OCI-LY7 (cell line): ENCODE data around the gene ARHGAP4. TPM values are rescaled to one million over a fixed set of nuclear protein-coding genes. Genes with fewer than 3 reads are reported as not detected.

Experiments used
- BruUV-seq: library from RNA; stranded (reverse); fragments of 400-500 nt; replicated peaks from 2 replicates; lab custom pipeline; 2021; lab: Mats Ljungman, UMichigan
- CTCF ChIA-PET: fragments of 300-600 bp; sonication (Branson Sonifier 250); formaldehyde crosslinking; loops from one replicate; lab custom pipeline; 2022; ENCODE audit warnings: antibody characterized with exemption; ENCODE audit not compliant: unreplicated experiment; lab: Charles Lee
- POLR2A ChIA-PET: fragments of 300-600 bp; sonication (Branson Sonifier 250); formaldehyde crosslinking; loops from one replicate; lab custom pipeline; 2022; ENCODE audit warnings: antibody characterized with exemption; lab: Charles Lee
- DNase-seq: peaks from one replicate; pipeline ENCODE4 v3.0.0-alpha.2; 2015; ENCODE audit warnings: low spot score
- H2AFZ ChIP-seq: fragments of 200-600 bp; sonication (generic), shearing (Covaris generic); 2 replicates; pipeline ENCODE4 v1.6.1; 2014; ENCODE audit warnings: mild to moderate bottlenecking, antibody characterized with exemption, low read length, moderate library complexity
- H3K27ac ChIP-seq: fragments of 200-600 bp; sonication (generic); 2 replicates; pipeline ENCODE4 v1.5.1; 2014; ENCODE audit warnings: mixed run types, low read depth, mild to moderate bottlenecking, moderate library complexity, low read length, inconsistent platforms; ENCODE audit not compliant: poor library complexity, severe bottlenecking
- H3K36me3 ChIP-seq: fragments of 200-600 bp; sonication (generic); 2 replicates; pipeline ENCODE4 v1.6.1; 2014; ENCODE audit warnings: mild to moderate bottlenecking, antibody characterized with exemption, low read length, moderate library complexity, mixed read lengths; ENCODE audit not compliant: insufficient read depth
- H3K4me1 ChIP-seq: fragments of 200-600 bp; sonication (generic); 2 replicates; pipeline ENCODE4 v1.5.1; 2014; ENCODE audit warnings: mild to moderate bottlenecking, low read length; ENCODE audit not compliant: insufficient read depth, poor library complexity, severe bottlenecking
- H3K4me2 ChIP-seq: fragments of 200-600 bp; sonication (generic); 2 replicates; pipeline ENCODE4 v1.6.1; 2014; ENCODE audit warnings: mild to moderate bottlenecking, low read length
- H3K4me3 ChIP-seq: fragments of 200-600 bp; sonication (generic); 2 replicates; pipeline ENCODE4 v1.5.1; 2014; ENCODE audit warnings: mild to moderate bottlenecking, low read depth, low read length; ENCODE audit not compliant: poor library complexity, severe bottlenecking
- H3K79me2 ChIP-seq: fragments of 200-600 bp; sonication (generic); 2 replicates; pipeline ENCODE4 v1.6.1; 2016; ENCODE audit warnings: low read depth, mild to moderate bottlenecking, low read length, moderate library complexity, mixed read lengths; ENCODE audit not compliant: insufficient read depth
- H3K9me2 ChIP-seq: fragments of 200-600 bp; sonication (generic); 2 replicates; pipeline ENCODE4 v1.6.1; 2016; ENCODE audit warnings: mild to moderate bottlenecking, low read length, mixed read lengths; ENCODE audit not compliant: insufficient read depth
- H3K9me3 ChIP-seq: fragments of 200-600 bp; sonication (generic); 2 replicates; pipeline ENCODE4 v1.6.1; 2014; ENCODE audit warnings: mild to moderate bottlenecking, mixed run types, low read length, mixed read lengths
- H4K20me1 ChIP-seq: fragments of 200-600 bp; sonication (generic); 2 replicates; pipeline ENCODE4 v1.6.1; 2014; ENCODE audit warnings: mild to moderate bottlenecking, antibody characterized with exemption, low read length, moderate library complexity, mixed read lengths; ENCODE audit not compliant: insufficient read depth
- CTCF ChIP-seq: fragments of 200-600 bp; sonication (generic); conservative IDR thresholded peaks from 2 replicates; pipeline ENCODE4 v1.5.1; 2014; ENCODE audit warnings: mild to moderate bottlenecking, antibody characterized with exemption, low read length, moderate library complexity, mixed read lengths
- EZH2phosphoT487 ChIP-seq: fragments of 200-600 bp; sonication (generic); IDR thresholded peaks from 2 replicates; pipeline ENCODE4 v1.6.1; 2018; ENCODE audit warnings: low read depth, borderline replicate concordance, mild to moderate bottlenecking, mixed run types, antibody characterized with exemption, low read length, moderate library complexity, mixed read lengths
- intact Hi-C: fragments of 100-400 bp; cut with micrococcal nuclease; formaldehyde crosslinking; loops from one replicate; pipeline ENCODE4 v1.10.0; 2022; ENCODE audit not compliant: unreplicated experiment
- total RNA-seq, 2 experiments: library from RNA; depleted of rRNA in 1 of 2; stranded (reverse); fragments of >200 nt in 1 of 2; shearing (Covaris generic) in 1 of 2; gene quantifications; 2 replicates each; pipeline ENCODE4 v1.2.3, GENCODE V29; 2014 to 2022

Gene ARHGAP4
- total RNA-seq, 2 experiments from 2014 or later: 126 to 128 TPM

GRCh38 chrX:153862369-153863250, 63.5 kb downstream of the ARHGAP4 start:
- no peak overlapping the region for H3K4me2 ChIP-seq
- TF ChIP-seq CTCF: no peak
- no peak for DNase-seq
- H3K27ac ChIP-seq: no peak overlapping the region
- H4K20me1 ChIP-seq: no peaks in the 10 kb centered on the region
- POLR2A ChIA-PET: no interaction called here
- no peak overlapping the region for H2AFZ ChIP-seq
- no peaks in the 10 kb centered on the region for H3K36me3 ChIP-seq
- H3K4me3 ChIP-seq: no peak overlapping the region
- BruUV-seq: no TSS peak
- no peaks in the 10 kb centered on the region for H3K9me3 ChIP-seq
- H3K4me1 ChIP-seq: no peaks in the 10 kb centered on the region
- no peaks in the 10 kb centered on the region for H3K79me2 ChIP-seq
- intact Hi-C loops: no loop called here
- no peaks in the 10 kb centered on the region for H3K9me2 ChIP-seq
- CTCF ChIA-PET: no interaction called here

- H3K27ac ChIP-seq: no peak overlapping the region
- no peaks in the 10 kb centered on the region for H3K79me2 ChIP-seq
- no peaks in the 10 kb centered on the region for H3K9me3 ChIP-seq
- no TSS peak for BruUV-seq
- TF ChIP-seq CTCF (no peak), EZH2phosphoT487 (no peak)
- H3K9me2 ChIP-seq: no peaks in the 10 kb centered on the region
- no peaks in the 10 kb centered on the region for H3K4me1 ChIP-seq
- CTCF ChIA-PET: no interaction called here
- H3K4me2 ChIP-seq: no peak overlapping the region
- no peaks in the 10 kb centered on the region for H4K20me1 ChIP-seq
- POLR2A ChIA-PET: no interaction called here
- DNase-seq: no peak
- H3K4me3 ChIP-seq: no peak overlapping the region
- no peaks in the 10 kb centered on the region for H3K36me3 ChIP-seq
- no peak overlapping the region for H2AFZ ChIP-seq
- intact Hi-C loops: no loop called here
These were observed 64.2 kb downstream of the ARHGAP4 start for GRCh38 chrX:153861733-153862310.

DNA sequence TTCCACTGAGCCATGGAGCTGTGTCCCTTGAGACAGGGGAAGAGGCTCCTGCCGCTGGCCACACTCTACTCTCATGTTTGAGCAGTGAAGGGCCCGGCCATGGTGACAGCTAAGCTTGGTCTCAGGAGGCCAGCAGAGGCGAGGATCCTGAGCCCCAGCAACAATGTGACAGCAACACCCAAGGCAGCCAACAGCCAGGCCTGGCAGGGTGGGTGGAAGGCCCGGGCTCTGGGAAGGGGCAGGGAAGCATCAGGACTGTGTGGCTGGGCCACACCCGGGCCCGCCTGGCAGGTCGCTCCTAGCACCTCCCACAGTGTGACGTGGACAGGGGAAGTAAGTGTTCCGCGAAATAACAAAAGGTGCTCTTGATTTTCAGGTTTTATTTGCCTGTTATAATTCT, 64.9 kb downstream of the ARHGAP4 start:
- no TSS peak for BruUV-seq
- TF ChIP-seq EZH2phosphoT487 (no peak), CTCF (no peak)
- no peak overlapping the region for H2AFZ ChIP-seq
- H4K20me1 ChIP-seq: no peaks in the 10 kb centered on the region
- H3K4me2 ChIP-seq: no peak overlapping the region
- H3K79me2 ChIP-seq: no peaks in the 10 kb centered on the region
- H3K27ac ChIP-seq: no peak overlapping the region
- intact Hi-C loops: no loop called here
- H3K9me3 ChIP-seq: no peaks in the 10 kb centered on the region
- ChIA-PET CTCF (no interaction called here), POLR2A (no interaction called here)
- H3K36me3 ChIP-seq: no peaks in the 10 kb centered on the region
- H3K4me1 ChIP-seq: no peaks in the 10 kb centered on the region
- no peaks in the 10 kb centered on the region for H3K9me2 ChIP-seq
- H3K4me3 ChIP-seq: no peak overlapping the region
- DNase-seq: no peak
